ENCODE data around the gene PRG3.
A peak's percentile ranks its signal among the peaks of the same experiment; 100 is the strongest.
"Not testable (repeated sequence)": the region's sequence is repeated elsewhere in the genome, so short reads cannot be mapped to it uniquely, and the experiment has no call there.

Gene PRG3

DNA sequence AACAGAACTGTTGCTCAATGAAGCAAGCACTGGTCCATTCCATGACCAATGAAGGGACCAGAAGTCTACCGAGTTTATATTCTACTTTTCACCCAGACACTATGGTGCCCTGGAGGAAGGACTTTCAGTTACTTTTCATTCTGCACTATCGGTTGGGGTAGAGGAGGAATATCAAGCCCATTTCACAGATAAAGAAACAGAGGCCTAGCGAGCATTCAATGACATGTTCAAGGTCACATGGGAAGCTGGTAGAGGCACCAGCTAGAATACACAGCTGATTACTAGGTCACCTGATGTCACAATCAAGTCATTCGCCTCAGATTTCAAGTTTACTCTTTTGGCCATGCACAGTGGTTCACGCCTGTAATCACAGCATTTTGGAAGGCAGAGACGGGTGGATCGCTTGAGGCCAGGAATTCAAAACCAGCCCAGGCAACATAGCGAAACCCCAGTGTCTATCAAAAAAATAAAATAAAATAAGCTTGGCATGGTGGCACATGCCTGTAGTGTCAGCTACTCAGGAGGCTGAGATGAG is 27.1 kb upstream of the PRG3 start:
- DNase-seq = no peak

DNA sequence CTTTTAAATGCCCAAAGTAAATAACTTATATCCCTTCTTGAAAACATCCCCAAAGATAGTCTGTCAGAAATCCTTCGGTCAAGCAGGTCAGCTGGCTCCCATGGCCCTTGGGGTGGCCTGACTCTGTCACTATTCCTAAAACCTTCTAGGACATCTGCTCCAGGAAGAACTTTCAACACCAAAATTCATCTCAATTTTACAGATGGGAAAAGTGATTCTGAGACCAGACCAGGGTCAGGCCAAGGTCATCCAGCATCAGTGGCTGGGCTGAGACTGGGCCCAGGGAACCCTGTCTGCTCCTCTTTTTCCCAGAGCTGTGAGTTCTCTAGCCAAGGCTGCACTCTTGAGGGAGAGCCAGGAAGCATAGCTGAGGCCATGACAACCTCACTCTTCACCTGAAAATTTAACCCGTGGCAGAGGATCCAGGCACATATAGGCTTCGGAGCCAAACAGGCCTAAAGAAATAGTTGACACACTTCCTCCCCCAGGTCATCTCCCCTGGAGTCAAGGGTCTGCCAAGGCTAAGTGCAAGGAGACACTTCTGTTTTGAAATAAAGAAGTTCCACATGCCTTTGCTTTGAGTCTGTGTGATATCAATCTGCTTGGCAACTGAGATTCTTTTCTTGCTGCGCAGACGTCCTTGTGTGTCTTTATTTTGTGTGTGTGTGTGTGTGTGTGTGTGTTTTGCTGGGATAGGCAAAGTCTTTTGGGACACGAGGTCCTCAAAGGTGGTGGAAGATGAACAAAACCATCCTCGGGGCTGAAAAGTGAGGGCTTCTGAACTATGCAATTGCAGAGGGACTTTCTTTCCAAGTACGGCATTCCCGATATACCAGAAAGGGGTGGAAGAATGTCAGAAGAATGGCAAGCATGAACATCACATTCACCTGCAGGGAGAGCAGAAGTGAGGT is 26.3 kb upstream of the PRG3 start:
- no peak for DNase-seq

DNA sequence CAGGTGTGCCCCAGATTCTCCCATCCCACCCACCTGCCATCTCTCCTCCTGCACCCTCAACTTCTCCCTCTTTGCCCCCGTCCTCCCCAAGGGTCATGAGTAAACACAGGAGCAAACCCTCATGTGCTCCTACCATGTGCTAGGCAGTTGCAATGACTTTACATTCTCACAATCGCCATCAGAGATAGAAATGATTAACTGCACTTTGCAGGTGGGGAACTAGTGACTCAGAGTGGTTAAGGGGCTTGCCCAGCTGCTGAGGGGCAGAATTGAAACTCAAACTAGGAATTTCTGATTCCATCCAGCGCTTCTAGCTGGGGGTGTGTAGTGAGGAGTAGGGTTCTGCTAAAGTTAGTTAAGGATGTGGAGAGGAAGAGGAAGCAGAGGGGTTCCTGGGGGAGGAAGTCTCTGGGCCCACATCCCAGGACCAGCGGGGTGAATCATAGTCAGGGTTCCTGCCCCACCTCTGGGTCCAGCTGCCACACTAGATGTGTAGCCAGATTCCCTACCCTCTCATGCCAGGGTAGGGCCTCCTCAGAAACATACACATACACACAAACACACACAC is 25.5 kb upstream of the PRG3 start:
- peak; percentile 55 for DNase-seq

DNA sequence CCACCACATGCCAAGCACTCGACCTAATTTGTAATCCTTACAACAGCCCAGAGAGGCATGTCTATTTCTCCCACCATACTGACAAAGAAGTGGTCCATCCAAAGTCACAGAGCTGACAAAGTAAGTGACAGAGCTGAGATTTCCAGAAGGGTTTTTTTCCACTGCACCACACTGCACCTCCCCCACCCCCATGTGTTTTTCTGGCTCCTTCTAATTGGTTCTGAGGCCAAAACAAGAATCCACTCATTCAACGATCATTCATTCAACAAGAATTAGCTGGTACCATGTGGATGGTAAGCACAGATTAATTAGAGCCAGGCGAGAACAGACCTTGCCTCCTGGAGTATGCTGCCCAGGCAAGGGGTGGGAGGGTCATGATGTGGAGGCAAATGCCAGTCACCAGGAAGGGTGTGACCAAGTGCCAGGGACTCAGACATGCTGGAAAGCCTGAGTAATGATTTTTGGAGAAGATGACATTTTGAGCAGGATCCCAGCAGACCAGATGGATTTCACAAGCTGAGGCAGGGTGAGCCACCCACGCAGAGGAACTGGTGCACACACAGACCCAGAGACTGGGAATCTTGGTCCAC is 24.4 kb upstream of the PRG3 start:
- peak; percentile 24 for DNase-seq

GRCh38 chr11:57403802-57404147 is 22.8 kb upstream of the PRG3 start:
- DNase-seq = no peak

DNA sequence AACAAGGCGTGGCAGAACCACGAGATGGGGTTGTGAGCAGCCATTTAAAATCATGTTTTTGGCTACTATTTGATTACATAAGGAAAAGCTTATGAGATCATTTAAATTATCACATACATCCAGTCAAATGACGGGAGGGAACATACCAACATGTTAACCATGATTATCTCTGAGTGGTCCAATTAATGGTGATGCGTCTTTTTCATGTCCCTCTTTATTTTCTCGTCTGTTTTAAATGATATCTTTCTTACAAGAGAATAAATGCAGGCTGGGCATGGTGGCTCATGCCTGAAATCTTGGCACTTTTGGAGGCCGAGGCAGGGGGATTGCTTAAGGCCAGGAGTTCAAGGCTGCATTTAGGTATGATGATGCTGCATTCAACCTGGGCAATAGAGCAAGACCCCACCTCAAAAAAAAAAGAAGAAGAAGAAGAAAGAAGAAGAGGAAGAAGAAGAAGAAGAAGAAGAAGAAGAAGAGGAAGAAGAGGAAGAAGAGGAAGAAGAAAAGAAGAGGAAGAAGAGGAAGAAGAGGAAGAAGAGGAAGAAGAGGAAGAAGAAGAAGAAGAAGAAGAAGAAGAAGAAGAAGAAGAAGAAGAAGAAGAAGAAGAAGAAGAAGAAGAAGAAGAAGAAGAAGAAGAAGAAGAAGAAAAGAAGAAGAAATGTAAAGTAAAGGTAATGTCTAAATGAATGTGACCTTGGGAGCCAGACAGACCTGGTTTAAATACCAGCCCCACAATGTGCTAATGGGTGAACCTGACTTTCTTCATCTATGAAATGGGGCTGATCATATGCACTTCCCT is 22.3 kb upstream of the PRG3 start:
- not testable (repeated sequence) for DNase-seq

DNA sequence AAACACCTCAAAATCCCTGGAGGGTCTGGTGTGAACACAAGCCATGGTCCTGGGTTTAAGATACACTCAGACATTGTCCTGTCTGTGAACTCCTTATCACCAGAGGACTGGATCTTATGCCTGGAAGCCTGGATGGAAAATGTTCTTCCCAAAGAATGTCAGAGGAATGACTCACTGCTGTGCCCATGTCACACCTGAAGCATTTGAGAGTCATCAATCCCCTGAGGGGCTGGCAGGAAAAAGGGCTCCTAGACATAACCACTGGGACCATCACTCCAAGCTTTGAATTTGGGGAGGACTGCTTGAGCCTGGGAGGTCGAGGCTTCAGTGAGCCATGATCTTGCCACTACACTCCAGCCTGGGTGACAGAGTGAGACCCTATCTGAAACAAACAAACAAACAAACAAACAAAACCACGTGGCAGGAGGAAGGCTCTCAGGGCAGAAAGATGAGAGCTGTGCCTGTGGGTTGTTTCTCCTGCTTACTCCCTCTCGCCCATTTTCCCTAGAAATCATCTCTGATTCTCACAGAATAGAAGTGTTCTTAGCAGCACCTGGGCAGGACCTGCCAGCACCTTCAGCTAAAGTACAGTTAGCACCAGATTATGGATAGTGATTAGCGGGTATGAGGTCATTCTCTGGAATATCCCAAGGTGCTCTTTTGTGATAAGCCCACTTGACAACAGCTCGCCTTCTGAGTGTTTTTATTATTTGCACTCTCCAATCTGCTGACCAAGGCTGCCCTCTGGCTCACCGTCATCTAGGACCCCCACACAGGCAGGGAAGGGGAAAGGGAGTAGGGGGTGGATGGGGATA is 21.4 kb upstream of the PRG3 start:
- no peak for DNase-seq

- DNase-seq = no peak
These were observed 19.1 kb upstream of the PRG3 start for GRCh38 chr11:57399972-57400578.

- DNase-seq = no peak
These were observed 18.3 kb upstream of the PRG3 start for GRCh38 chr11:57399221-57399620.

GRCh38 chr11:57397394-57397990 is 16.5 kb upstream of the PRG3 start:
- DNase-seq = no peak

- DNase-seq = no peak
These were observed 15.8 kb upstream of the PRG3 start for GRCh38 chr11:57396744-57397143.

- no peak for DNase-seq
These were observed 15.1 kb upstream of the PRG3 start for GRCh38 chr11:57395905-57396623.

GRCh38 chr11:57394203-57394965 is 13.4 kb upstream of the PRG3 start:
- no peak for DNase-seq

DNA sequence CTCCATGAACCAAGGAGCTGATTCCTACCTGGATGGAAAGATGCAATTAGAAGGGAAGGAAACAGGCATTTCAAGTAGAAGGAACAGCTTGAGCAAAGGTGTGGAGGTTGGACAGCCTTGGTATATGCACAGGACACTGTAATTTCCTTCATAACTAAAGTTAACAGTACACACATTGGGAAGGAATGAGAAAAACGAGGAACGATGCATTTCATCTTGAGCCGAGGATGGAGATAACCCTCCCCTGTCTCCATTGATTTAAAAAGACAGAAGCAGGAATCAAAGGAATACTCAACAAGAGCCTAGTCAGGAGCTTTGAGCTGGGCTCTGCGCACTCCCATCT is 11.8 kb upstream of the PRG3 start:
- DNase-seq = no peak

DNA sequence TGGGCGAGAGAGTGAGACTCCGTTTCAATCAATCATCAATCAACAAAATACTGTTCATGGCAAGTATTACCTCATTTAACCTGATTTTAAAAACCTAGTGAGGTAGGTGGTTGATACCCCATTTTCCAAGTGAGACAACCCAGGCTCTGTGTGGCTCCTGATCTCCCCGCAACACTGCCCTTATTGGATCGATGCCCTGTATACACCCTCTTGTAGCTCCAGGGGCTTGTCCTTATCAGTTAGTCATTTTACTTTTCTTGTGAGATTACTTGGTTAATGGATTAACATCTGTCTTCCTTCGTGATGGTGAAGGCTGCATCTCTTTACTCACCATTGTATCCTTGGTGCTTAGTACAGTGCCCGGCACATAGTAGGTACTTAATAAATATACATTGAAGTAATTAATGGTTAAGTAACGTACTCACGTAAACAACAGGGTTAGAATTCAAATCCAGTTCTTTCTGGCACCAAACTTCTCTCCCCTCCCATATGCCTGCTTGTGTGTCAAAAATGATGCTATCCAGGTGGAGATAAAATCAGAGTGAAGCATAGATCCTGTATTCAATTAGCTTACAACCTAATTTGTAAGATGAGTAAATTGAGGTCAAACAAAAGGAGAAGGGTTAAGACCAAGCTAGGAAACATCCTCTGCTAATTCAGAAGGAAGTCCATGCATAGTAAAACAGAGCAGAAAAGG is 11.3 kb upstream of the PRG3 start:
- DNase-seq = no peak

DNA sequence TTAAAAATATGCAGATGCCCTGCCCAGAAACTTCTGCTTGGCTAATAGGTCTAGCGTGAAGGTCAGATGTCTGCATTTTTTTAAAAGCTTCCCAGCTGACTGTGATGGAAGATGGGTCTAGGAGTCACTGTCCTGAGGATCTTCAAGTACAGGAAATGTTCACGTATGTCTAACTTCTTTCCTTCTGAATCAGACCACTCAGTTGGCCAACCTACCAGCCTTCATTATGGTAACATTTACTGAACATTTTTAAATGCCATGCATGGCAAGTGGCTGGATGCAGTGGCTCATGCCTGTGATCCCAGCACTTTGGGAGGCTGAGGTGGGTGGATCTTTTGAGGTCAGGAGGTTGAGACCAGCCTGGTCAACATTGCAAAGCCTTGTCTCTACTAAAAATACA is 10.6 kb upstream of the PRG3 start:
- no peak for DNase-seq

DNA sequence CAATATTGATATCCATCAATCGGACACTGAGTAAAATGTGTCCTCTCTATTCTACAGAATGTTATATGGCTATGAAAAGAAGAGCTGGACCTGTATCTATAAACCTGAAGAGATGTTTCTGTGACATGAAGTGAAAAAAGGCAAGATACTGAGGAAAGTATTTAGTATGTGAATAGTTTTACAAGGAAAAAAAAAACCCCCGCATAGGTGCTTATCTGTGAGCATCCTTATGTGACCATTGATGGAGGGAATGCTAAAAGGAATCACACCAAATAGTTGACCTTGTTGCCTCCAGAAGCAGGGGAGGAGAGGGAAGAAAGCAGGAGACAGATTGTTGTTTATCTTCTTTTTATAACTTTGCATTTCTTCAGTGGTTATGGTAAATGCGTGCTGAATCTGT is 10.2 kb upstream of the PRG3 start:
- DNase-seq = no peak

GRCh38 chr11:57390535-57390934 is 9.6 kb upstream of the PRG3 start, which contains the start of gene PRG2:
PRG2 (minus strand) TSS chr11:57390650; CDS start chr11:57389944, 706 bp downstream.
- DNase-seq = no peak

All from activated CD4-positive, alpha-beta T cell treated with anti-CD3 and anti-CD28 coated beads for 48 hours (primary cell).